ENCODE results near the gene LHFPL6. TPM values are rescaled to one million over a fixed set of nuclear protein-coding genes. Genes with fewer than 3 reads are reported as not detected.

The LHFPL6 gene
- total and polyA plus RNA-seq, 2 experiments from 2014 or later: 7.8 to 9.5 TPM

- TF ChIP-seq ZNF462 (CRISPR knock-in tag; IDR thresholded peaks at IDR 0.05) (no peak), EZH2phosphoT487 (IDR thresholded peaks at IDR 0.05; ENCODE audit: unreplicated experiment) (no peak), REST (IDR thresholded peaks at IDR 0.05; ENCODE audit: unreplicated experiment) (no peak)
These were observed 6.3 kb downstream of the LHFPL6 start (continued) for GRCh38 chr13:39596685-39597084.

- no peak for ATAC-seq
- no peaks in the 10 kb centered on the region for H3K9me2 ChIP-seq (ENCODE audit: insufficient read depth)
- H3K36me3 ChIP-seq (ENCODE audit: insufficient read depth): no peaks in the 10 kb centered on the region
- H3K27me3 Mint-ChIP-seq (ENCODE audit: insufficient read depth, low read depth, poor library complexity): peaks cover 7% of the 10 kb centered on the region
- H3K4me3 ChIP-seq: no peak overlapping the region
- peaks cover 8% of the 10 kb centered on the region for H3K4me1 Mint-ChIP-seq
- H2AFZ ChIP-seq: no peak overlapping the region
- H3K4me1 ChIP-seq (ENCODE audit: insufficient read depth): no peaks in the 10 kb centered on the region
- peaks cover 5% of the 10 kb centered on the region; the same call in 2 of the 3 replicates for H3K36me3 Mint-ChIP-seq (ENCODE audit: low read depth)
- peaks cover 4% of the 10 kb centered on the region for H3K27me3 ChIP-seq (ENCODE audit: insufficient read depth)
- no peak overlapping the region for H3K27ac ChIP-seq (ENCODE audit: low read depth)
- no peak overlapping the region for H3K4me2 ChIP-seq
- peaks cover 8% of the 10 kb centered on the region; the same call in 2 of the 3 replicates for H3K9me3 Mint-ChIP-seq
- H3K27ac Mint-ChIP-seq: no peak overlapping the region
- no peak overlapping the region for H3K4me3 Mint-ChIP-seq
- DNase-seq (ENCODE audit: low spot score): no peak
- H3K79me2 ChIP-seq (replicated peaks; ENCODE audit: insufficient read depth): no peaks in the 10 kb centered on the region; the same call in 1 of the 2 replicates
- H4K20me1 ChIP-seq (replicated peaks; ENCODE audit: insufficient read depth): no peaks in the 10 kb centered on the region
- no peaks in the 10 kb centered on the region for H3F3A ChIP-seq (replicated peaks; ENCODE audit: low read depth)
- no peak for TF ChIP-seq ZNF114 (CRISPR knock-in tag; IDR thresholded peaks at IDR 0.05)
- TF ChIP-seq EZH2phosphoT487 (IDR thresholded peaks at IDR 0.05; ENCODE audit: unreplicated experiment): no peak
- TF ChIP-seq STAT1 (IDR thresholded peaks at IDR 0.05; ENCODE audit: unreplicated experiment): no peak
- TF ChIP-seq EZH2 (IDR thresholded peaks at IDR 0.05; ENCODE audit: low read depth, unreplicated experiment): no peak
- TF ChIP-seq POLR2AphosphoS5 (IDR thresholded peaks at IDR 0.05; ENCODE audit: low read depth): no peak
These were observed 6.8 kb downstream of the LHFPL6 start for GRCh38 chr13:39596176-39596575.

Measured in GM23338 (cell line).